HCT116 (cell line): ENCODE measurements around the gene CALCOCO1. TPM values are rescaled to one million over a fixed set of nuclear protein-coding genes. Genes with fewer than 3 reads are reported as not detected.

Experiments
- ATAC-seq: fragments of 200-7000 bp; cut with Tn5 transposase; 2 replicates; pipeline ENCODE4 v1.9.1; 2020; ENCODE audit warnings: mild to moderate bottlenecking, moderate library complexity
- BruUV-seq: library from RNA; stranded (reverse); fragments of 400-500 nt; replicated peaks from 2 replicates; lab custom pipeline; 2021; lab: Mats Ljungman, UMichigan
- CTCF ChIA-PET: fragments of 300-600 bp; sonication (Branson Sonifier 250); formaldehyde crosslinking; loops from one replicate; lab custom pipeline; 2021; ENCODE audit warnings: antibody characterized with exemption; lab: Charles Lee
- POLR2A ChIA-PET: fragments of 300-600, 350-600 bp; sonication (Branson Sonifier 250); formaldehyde crosslinking; loops from one replicate; lab custom pipeline; 2021; ENCODE audit warnings: antibody characterized with exemption; lab: Charles Lee
- RAD21 ChIA-PET, 2 experiments: fragments of 300-600 bp; sonication (Branson Sonifier 250); formaldehyde crosslinking; loops; one replicate each; lab custom pipeline; 2023; ENCODE audit warnings: low total read pairs in 2 of 2; ENCODE audit not compliant: uncharacterized antibody in 2 of 2, unreplicated experiment in 2 of 2, low non-redundant PET in 1 of 2; lab: Charles Lee
- DNase-seq: peaks from one replicate; pipeline ENCODE4 v3.0.0-alpha.2; 2010; ENCODE audit warnings: low read depth, low spot score
- H2AFZ ChIP-seq: fragments of 200-600 bp; shearing (Covaris generic), sonication (generic); 2 replicates; pipeline ENCODE4 v1.6.1; 2017; ENCODE audit warnings: low read depth, mixed run types, mixed read lengths, antibody characterized with exemption, low read length; ENCODE audit not compliant: poor library complexity, severe bottlenecking
- H3K27ac ChIP-seq: 2 replicates; pipeline ENCODE4 v1.5.1; 2012; ENCODE audit warnings: low read depth, low read length
- H3K27me3 ChIP-seq: fragments of 200-600 bp; sonication (generic); 2 replicates; pipeline ENCODE4 v1.6.1; 2016; ENCODE audit warnings: mixed run types, low read length, mixed read lengths; ENCODE audit not compliant: insufficient read depth
- H3K36me3 ChIP-seq, 2 experiments: fragments of 200-500 bp in 1 of 2; fragments of 200-600 bp in 1 of 2; sonication (Bioruptor generic) in 1 of 2; sonication (generic) in 1 of 2; 2 replicates each; pipeline versions ENCODE4 v1.5.1 to v1.6.1; 2014 to 2016; ENCODE audit warnings: low read length in 2 of 2, inconsistent platforms in 1 of 2, mixed read lengths in 1 of 2, mixed run types in 1 of 2; ENCODE audit not compliant: insufficient read depth in 2 of 2, control insufficient read depth in 1 of 2
- H3K4me1 ChIP-seq, 2 experiments: fragments of 200-600 bp in 1 of 2; sonication (generic) in 1 of 2; 2 replicates each; pipeline versions ENCODE4 v1.5.1 to v1.6.1; 2012 to 2017; ENCODE audit warnings: low read length in 2 of 2, inconsistent platforms in 1 of 2, mild to moderate bottlenecking in 1 of 2, mixed read lengths in 1 of 2, mixed run types in 1 of 2, moderate library complexity in 1 of 2; ENCODE audit not compliant: insufficient read depth in 2 of 2, control insufficient read depth in 1 of 2
- H3K4me2 ChIP-seq: fragments of 200-600 bp; sonication (generic); 2 replicates; pipeline ENCODE4 v1.6.1; 2017; ENCODE audit warnings: mixed run types, low read length, mixed read lengths
- H3K4me3 ChIP-seq, 2 experiments: fragments of 200-600 bp in 1 of 2; sonication (generic) in 1 of 2; replicated peaks in 1 of 2; 2 replicates each; pipeline ENCODE4 v1.5.1; 2011 to 2016; ENCODE audit warnings: low read length in 2 of 2, control low read depth in 1 of 2, low read depth in 1 of 2, mild to moderate bottlenecking in 1 of 2, mixed read lengths in 1 of 2, mixed run types in 1 of 2
- H3K79me2 ChIP-seq: fragments of 200-600 bp; sonication (generic); 2 replicates; pipeline ENCODE4 v1.6.1; 2017; ENCODE audit warnings: mild to moderate bottlenecking, mixed run types, low read length, moderate library complexity, mixed read lengths; ENCODE audit not compliant: insufficient read depth
- H3K9ac ChIP-seq: fragments of 200-600 bp; sonication (generic); 2 replicates; pipeline ENCODE4 v1.6.1; 2016; ENCODE audit warnings: low read length, mixed read lengths
- H3K9me2 ChIP-seq: fragments of 200-600 bp; sonication (generic), shearing (Covaris generic); 2 replicates; pipeline ENCODE4 v1.6.1; 2017; ENCODE audit warnings: mixed run types, mild to moderate bottlenecking, moderate library complexity; ENCODE audit not compliant: insufficient read depth
- H3K9me3 ChIP-seq, 2 experiments: fragments of 200-500 bp in 1 of 2; fragments of 200-600 bp in 1 of 2; sonication (Bioruptor generic) in 1 of 2; sonication (generic) in 1 of 2; 2 replicates each; pipeline ENCODE4 v1.6.1; 2014 to 2017; ENCODE audit warnings: low read length in 2 of 2, mixed read lengths in 2 of 2, inconsistent platforms in 1 of 2, low read depth in 1 of 2, mild to moderate bottlenecking in 1 of 2, mixed run types in 1 of 2, moderate library complexity in 1 of 2; ENCODE audit not compliant: control insufficient read depth in 1 of 2, insufficient read depth in 1 of 2
- H4K20me1 ChIP-seq: fragments of 200-600 bp; sonication (generic), shearing (Covaris generic); 2 replicates; pipeline ENCODE4 v1.6.1; 2017; ENCODE audit warnings: mixed run types, mild to moderate bottlenecking, moderate library complexity; ENCODE audit not compliant: insufficient read depth
- CBX3 ChIP-seq: IDR thresholded peaks from 2 replicates; pipeline ENCODE4 v1.6.1; 2012; ENCODE audit warnings: low read depth
- CEBPB ChIP-seq: IDR thresholded peaks from 2 replicates; pipeline ENCODE4 v1.6.1; 2012; ENCODE audit warnings: low read depth
- ELF1 ChIP-seq: IDR thresholded peaks from 2 replicates; pipeline ENCODE4 v1.6.1; 2012; ENCODE audit warnings: low read depth, borderline replicate concordance
- POLR2A ChIP-seq: IDR thresholded peaks from 2 replicates; pipeline ENCODE4 v1.7.0; 2011; ENCODE audit warnings: borderline replicate concordance; ENCODE audit not compliant: insufficient read depth, insufficient read length; ENCODE audit errors: extremely low read depth
- POLR2AphosphoS5 ChIP-seq: IDR thresholded peaks from 2 replicates; pipeline ENCODE4 v1.6.1; 2011; ENCODE audit warnings: mild to moderate bottlenecking, low read depth, low read length, moderate library complexity
- ZNF274 ChIP-seq: fragments of 200-500 bp; sonication (Bioruptor generic); IDR thresholded peaks from 2 replicates; pipeline ENCODE4 v1.6.1; 2014; ENCODE audit warnings: mild to moderate bottlenecking, low read depth, low read length, inconsistent platforms
- intact Hi-C: fragments of 100-400 bp; cut with micrococcal nuclease; formaldehyde crosslinking; loops from 2 replicates; pipeline ENCODE4 v1.10.0; 2022
- total RNA-seq: library from RNA; stranded (reverse); gene quantifications from one replicate; pipeline ENCODE4 v1.2.1, GENCODE V29; 2021; ENCODE audit not compliant: unreplicated experiment
- TF ChIP-seq, protein P1 (sequence below): IDR thresholded peaks from 2 replicates; pipeline ENCODE4 v1.6.1; 2012; ENCODE audit warnings: low read depth
- TF ChIP-seq, protein P2 (sequence below), 3 experiments: fragments of 200-600 bp in 1 of 3; sonication (generic) in 1 of 3; IDR thresholded peaks in 2 of 3; conservative IDR thresholded peaks in 1 of 3; 2 replicates each; pipeline ENCODE4 v1.5.1; 2012 to 2017; ENCODE audit warnings: low read depth in 2 of 3, low read length in 2 of 3, antibody characterized with exemption in 1 of 3, borderline replicate concordance in 1 of 3, control low read depth in 1 of 3, mild to moderate bottlenecking in 1 of 3, mixed read lengths in 1 of 3, mixed run types in 1 of 3, moderate library complexity in 1 of 3; ENCODE audit not compliant: insufficient read depth in 1 of 3

The CALCOCO1 gene
- total RNA-seq, 1 experiment from 2014 or later = 42.6 TPM

DNA sequence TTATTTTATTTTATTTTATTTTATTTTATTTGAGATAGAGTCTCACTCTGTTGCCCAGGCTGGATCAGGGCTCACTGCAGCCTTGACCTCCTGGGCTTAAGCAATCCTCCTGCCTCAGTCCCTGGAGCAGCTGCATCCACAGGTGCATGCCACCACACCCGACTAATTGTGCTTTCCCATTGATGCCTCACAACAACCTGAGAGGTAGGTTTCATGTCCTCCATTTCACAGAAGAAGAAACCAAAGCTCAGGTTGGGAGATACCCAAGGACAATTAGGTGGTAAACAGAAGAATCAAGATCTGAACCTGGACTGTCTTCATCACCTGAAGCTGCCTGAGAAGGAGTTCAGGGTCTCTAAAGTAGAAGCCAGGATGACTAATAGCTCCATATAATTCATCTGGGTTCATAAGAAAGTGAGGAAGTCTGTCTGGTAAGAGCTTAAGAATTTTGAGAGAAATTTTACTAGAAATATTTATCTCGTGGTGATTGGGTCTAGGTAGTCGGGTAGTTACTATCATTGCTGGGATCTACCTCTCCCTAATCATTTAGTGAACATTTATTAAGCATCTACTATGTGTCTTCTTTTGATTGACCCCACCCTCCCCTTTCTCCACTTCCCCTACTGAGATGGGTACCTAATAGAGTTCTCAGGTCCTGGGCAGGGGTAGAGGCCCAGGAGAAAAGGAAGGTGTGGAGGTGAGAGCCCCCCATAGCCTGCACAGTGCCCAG is 28.1 kb downstream of the CALCOCO1 start:
- no peaks in the 10 kb centered on the region for H3K9me2 ChIP-seq
- H3K4me3 ChIP-seq = no peak overlapping the region
- peaks cover 13 to 28% of the 10 kb centered on the region in 2 experiments for H3K4me1 ChIP-seq
- H3K27ac ChIP-seq = no peak overlapping the region
- TF ChIP-seq CEBPB = no peak
- ChIA-PET CTCF (interaction anchor here (0.8 to 2.7 kb wide), 3 partner anchors 24 to 58 kb away, joined by 3 to 59 read pairs (median 4); partner anchors contain the start of gene ATP5MC2), RAD21 (interaction anchor here in 1 of 2 experiments (1.2 kb wide), 1 partner anchor 48 kb away, joined by 3 read pairs; no protein-coding TSS in a partner anchor), POLR2A (interaction anchor here (0.6 kb wide), 1 partner anchor 62 kb away, joined by 4 read pairs; no protein-coding TSS in a partner anchor)
- no peaks in the 10 kb centered on the region for H4K20me1 ChIP-seq
- H3K4me2 ChIP-seq = no peak overlapping the region
- DNase-seq = no peak
- H3K9ac ChIP-seq = no peak overlapping the region
- no TSS peak for BruUV-seq
- H3K27me3 ChIP-seq = peaks cover 8% of the 10 kb centered on the region
- no peak overlapping the region for H2AFZ ChIP-seq
- no peak for ATAC-seq
- H3K36me3 ChIP-seq = no peaks in the 10 kb centered on the region
- intact Hi-C loops = no loop called here
- no peaks in the 10 kb centered on the region for H3K79me2 ChIP-seq
- H3K9me3 ChIP-seq = no peaks in the 10 kb centered on the region

DNA sequence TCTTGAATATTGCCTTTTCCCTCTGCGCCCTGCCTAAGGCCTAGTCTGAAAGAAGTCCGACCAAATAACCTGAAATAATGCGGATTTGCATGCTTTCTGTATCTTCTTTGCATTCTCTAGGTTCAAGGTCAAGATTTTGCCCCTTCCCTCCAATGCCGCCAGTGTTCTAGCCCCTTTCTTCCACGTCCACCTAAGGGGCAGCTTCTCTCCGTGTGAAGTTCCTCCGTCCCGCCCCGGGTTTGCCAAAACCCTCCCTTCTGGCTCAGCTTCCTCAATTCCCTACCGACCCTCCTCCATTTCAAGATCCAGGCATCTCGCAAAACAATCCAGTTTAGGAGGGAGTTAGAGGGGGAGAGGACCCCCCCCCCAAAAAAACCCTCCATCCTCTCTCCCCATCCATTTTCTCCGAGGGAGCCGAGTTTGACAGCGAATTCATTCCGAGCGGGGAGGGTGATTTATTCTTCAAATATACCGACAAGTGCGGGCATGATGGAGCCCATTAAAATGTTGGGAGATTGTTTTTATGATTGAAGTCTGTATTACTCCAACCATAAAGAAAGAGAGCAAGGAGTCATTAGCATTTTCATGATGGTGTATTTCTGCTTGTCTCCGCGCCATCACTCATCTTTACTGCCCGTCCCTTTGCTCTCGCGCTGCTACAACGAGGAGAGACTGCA is 30.5 kb downstream of the CALCOCO1 start:
- BruUV-seq = no TSS peak
- ChIA-PET CTCF (interaction anchor here (1.5 to 1.8 kb wide), 2 partner anchors 50 kb away, joined by 5 to 7 read pairs; no protein-coding TSS in a partner anchor), POLR2A (no interaction called here), RAD21 (interaction anchor here (0.5 to 0.8 kb wide), 2 partner anchors 47 to 310 kb away, joined by 3 to 7 read pairs; no protein-coding TSS in a partner anchor)
- intact Hi-C loops = no loop called here
- Histone ChIP-seq H3K79me2 (no peaks in the 10 kb centered on the region), H2AFZ (peak overlapping the region; percentile 93), H3K4me1 (peaks cover 13 to 28% of the 10 kb centered on the region in 2 experiments), H3K27me3 (peaks cover 8% of the 10 kb centered on the region), H3K9me3 (no peaks in the 10 kb centered on the region), H3K36me3 (no peaks in the 10 kb centered on the region), H3K9ac (peak overlapping the region; percentile 6; the same call in 1 of the 2 replicates), H3K27ac (no peak overlapping the region), H4K20me1 (no peaks in the 10 kb centered on the region), H3K4me3 (peak overlapping the region in 1 of 2 experiments; percentile 53; a peak in 1 of 4 replicates), H3K4me2 (peak overlapping the region; percentile 89), H3K9me2 (no peaks in the 10 kb centered on the region)
- no peak for DNase-seq
- TF ChIP-seq CBX3 (no peak), POLR2A (no peak), ELF1 (no peak), POLR2AphosphoS5 (no peak), ZNF274 (no peak)
- TF ChIP-seq, protein P1, sequence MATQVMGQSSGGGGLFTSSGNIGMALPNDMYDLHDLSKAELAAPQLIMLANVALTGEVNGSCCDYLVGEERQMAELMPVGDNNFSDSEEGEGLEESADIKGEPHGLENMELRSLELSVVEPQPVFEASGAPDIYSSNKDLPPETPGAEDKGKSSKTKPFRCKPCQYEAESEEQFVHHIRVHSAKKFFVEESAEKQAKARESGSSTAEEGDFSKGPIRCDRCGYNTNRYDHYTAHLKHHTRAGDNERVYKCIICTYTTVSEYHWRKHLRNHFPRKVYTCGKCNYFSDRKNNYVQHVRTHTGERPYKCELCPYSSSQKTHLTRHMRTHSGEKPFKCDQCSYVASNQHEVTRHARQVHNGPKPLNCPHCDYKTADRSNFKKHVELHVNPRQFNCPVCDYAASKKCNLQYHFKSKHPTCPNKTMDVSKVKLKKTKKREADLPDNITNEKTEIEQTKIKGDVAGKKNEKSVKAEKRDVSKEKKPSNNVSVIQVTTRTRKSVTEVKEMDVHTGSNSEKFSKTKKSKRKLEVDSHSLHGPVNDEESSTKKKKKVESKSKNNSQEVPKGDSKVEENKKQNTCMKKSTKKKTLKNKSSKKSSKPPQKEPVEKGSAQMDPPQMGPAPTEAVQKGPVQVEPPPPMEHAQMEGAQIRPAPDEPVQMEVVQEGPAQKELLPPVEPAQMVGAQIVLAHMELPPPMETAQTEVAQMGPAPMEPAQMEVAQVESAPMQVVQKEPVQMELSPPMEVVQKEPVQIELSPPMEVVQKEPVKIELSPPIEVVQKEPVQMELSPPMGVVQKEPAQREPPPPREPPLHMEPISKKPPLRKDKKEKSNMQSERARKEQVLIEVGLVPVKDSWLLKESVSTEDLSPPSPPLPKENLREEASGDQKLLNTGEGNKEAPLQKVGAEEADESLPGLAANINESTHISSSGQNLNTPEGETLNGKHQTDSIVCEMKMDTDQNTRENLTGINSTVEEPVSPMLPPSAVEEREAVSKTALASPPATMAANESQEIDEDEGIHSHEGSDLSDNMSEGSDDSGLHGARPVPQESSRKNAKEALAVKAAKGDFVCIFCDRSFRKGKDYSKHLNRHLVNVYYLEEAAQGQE = no peak
- TF ChIP-seq, protein P2, sequence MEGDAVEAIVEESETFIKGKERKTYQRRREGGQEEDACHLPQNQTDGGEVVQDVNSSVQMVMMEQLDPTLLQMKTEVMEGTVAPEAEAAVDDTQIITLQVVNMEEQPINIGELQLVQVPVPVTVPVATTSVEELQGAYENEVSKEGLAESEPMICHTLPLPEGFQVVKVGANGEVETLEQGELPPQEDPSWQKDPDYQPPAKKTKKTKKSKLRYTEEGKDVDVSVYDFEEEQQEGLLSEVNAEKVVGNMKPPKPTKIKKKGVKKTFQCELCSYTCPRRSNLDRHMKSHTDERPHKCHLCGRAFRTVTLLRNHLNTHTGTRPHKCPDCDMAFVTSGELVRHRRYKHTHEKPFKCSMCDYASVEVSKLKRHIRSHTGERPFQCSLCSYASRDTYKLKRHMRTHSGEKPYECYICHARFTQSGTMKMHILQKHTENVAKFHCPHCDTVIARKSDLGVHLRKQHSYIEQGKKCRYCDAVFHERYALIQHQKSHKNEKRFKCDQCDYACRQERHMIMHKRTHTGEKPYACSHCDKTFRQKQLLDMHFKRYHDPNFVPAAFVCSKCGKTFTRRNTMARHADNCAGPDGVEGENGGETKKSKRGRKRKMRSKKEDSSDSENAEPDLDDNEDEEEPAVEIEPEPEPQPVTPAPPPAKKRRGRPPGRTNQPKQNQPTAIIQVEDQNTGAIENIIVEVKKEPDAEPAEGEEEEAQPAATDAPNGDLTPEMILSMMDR (IDR thresholded peaks at IDR 0.05 in 2 of 3, conservative IDR thresholded peaks at IDR 0.05 in 1 of 3; ENCODE audit: borderline replicate concordance in 1 of 3, insufficient read depth in 1 of 3, low read depth in 2 of 3, low read length in 2 of 3) = no peak
- ATAC-seq = no peak
